HCT116 (cell line): ENCODE results near the gene STK38L. TPM values are rescaled to one million over a fixed set of nuclear protein-coding genes. Genes with fewer than 3 reads are reported as not detected.

Experiments used
- ATAC-seq: fragments of 200-7000 bp; cut with Tn5 transposase; 2 replicates; pipeline ENCODE4 v1.9.1; 2020; ENCODE audit warnings: mild to moderate bottlenecking, moderate library complexity
- BruUV-seq: library from RNA; stranded (reverse); fragments of 400-500 nt; replicated peaks from 2 replicates; lab custom pipeline; 2021; lab: Mats Ljungman, UMichigan
- CTCF ChIA-PET: fragments of 300-600 bp; sonication (Branson Sonifier 250); formaldehyde crosslinking; loops from one replicate; lab custom pipeline; 2021; ENCODE audit warnings: antibody characterized with exemption; lab: Charles Lee
- POLR2A ChIA-PET: fragments of 300-600, 350-600 bp; sonication (Branson Sonifier 250); formaldehyde crosslinking; loops from one replicate; lab custom pipeline; 2021; ENCODE audit warnings: antibody characterized with exemption; lab: Charles Lee
- RAD21 ChIA-PET, 2 experiments: fragments of 300-600 bp; sonication (Branson Sonifier 250); formaldehyde crosslinking; loops; one replicate each; lab custom pipeline; 2023; ENCODE audit warnings: low total read pairs in 2 of 2; ENCODE audit not compliant: uncharacterized antibody in 2 of 2, unreplicated experiment in 2 of 2, low non-redundant PET in 1 of 2; lab: Charles Lee
- DNase-seq: peaks from one replicate; pipeline ENCODE4 v3.0.0-alpha.2; 2010; ENCODE audit warnings: low read depth, low spot score
- H2AFZ ChIP-seq: fragments of 200-600 bp; shearing (Covaris generic), sonication (generic); 2 replicates; pipeline ENCODE4 v1.6.1; 2017; ENCODE audit warnings: low read depth, mixed run types, mixed read lengths, antibody characterized with exemption, low read length; ENCODE audit not compliant: poor library complexity, severe bottlenecking
- H3K27ac ChIP-seq: 2 replicates; pipeline ENCODE4 v1.5.1; 2012; ENCODE audit warnings: low read depth, low read length
- H3K27me3 ChIP-seq: fragments of 200-600 bp; sonication (generic); 2 replicates; pipeline ENCODE4 v1.6.1; 2016; ENCODE audit warnings: mixed run types, low read length, mixed read lengths; ENCODE audit not compliant: insufficient read depth
- H3K36me3 ChIP-seq, 2 experiments: fragments of 200-500 bp in 1 of 2; fragments of 200-600 bp in 1 of 2; sonication (Bioruptor generic) in 1 of 2; sonication (generic) in 1 of 2; 2 replicates each; pipeline versions ENCODE4 v1.5.1 to v1.6.1; 2014 to 2016; ENCODE audit warnings: low read length in 2 of 2, inconsistent platforms in 1 of 2, mixed read lengths in 1 of 2, mixed run types in 1 of 2; ENCODE audit not compliant: insufficient read depth in 2 of 2, control insufficient read depth in 1 of 2
- H3K4me1 ChIP-seq, 2 experiments: fragments of 200-600 bp in 1 of 2; sonication (generic) in 1 of 2; 2 replicates each; pipeline versions ENCODE4 v1.5.1 to v1.6.1; 2012 to 2017; ENCODE audit warnings: low read length in 2 of 2, inconsistent platforms in 1 of 2, mild to moderate bottlenecking in 1 of 2, mixed read lengths in 1 of 2, mixed run types in 1 of 2, moderate library complexity in 1 of 2; ENCODE audit not compliant: insufficient read depth in 2 of 2, control insufficient read depth in 1 of 2
- H3K4me2 ChIP-seq: fragments of 200-600 bp; sonication (generic); 2 replicates; pipeline ENCODE4 v1.6.1; 2017; ENCODE audit warnings: mixed run types, low read length, mixed read lengths
- H3K4me3 ChIP-seq, 2 experiments: fragments of 200-600 bp in 1 of 2; sonication (generic) in 1 of 2; replicated peaks in 1 of 2; 2 replicates each; pipeline ENCODE4 v1.5.1; 2011 to 2016; ENCODE audit warnings: low read length in 2 of 2, control low read depth in 1 of 2, low read depth in 1 of 2, mild to moderate bottlenecking in 1 of 2, mixed read lengths in 1 of 2, mixed run types in 1 of 2
- H3K79me2 ChIP-seq: fragments of 200-600 bp; sonication (generic); 2 replicates; pipeline ENCODE4 v1.6.1; 2017; ENCODE audit warnings: mild to moderate bottlenecking, mixed run types, low read length, moderate library complexity, mixed read lengths; ENCODE audit not compliant: insufficient read depth
- H3K9ac ChIP-seq: fragments of 200-600 bp; sonication (generic); 2 replicates; pipeline ENCODE4 v1.6.1; 2016; ENCODE audit warnings: low read length, mixed read lengths
- H3K9me2 ChIP-seq: fragments of 200-600 bp; sonication (generic), shearing (Covaris generic); 2 replicates; pipeline ENCODE4 v1.6.1; 2017; ENCODE audit warnings: mixed run types, mild to moderate bottlenecking, moderate library complexity; ENCODE audit not compliant: insufficient read depth
- H3K9me3 ChIP-seq, 2 experiments: fragments of 200-500 bp in 1 of 2; fragments of 200-600 bp in 1 of 2; sonication (Bioruptor generic) in 1 of 2; sonication (generic) in 1 of 2; 2 replicates each; pipeline ENCODE4 v1.6.1; 2014 to 2017; ENCODE audit warnings: low read length in 2 of 2, mixed read lengths in 2 of 2, inconsistent platforms in 1 of 2, low read depth in 1 of 2, mild to moderate bottlenecking in 1 of 2, mixed run types in 1 of 2, moderate library complexity in 1 of 2; ENCODE audit not compliant: control insufficient read depth in 1 of 2, insufficient read depth in 1 of 2
- H4K20me1 ChIP-seq: fragments of 200-600 bp; sonication (generic), shearing (Covaris generic); 2 replicates; pipeline ENCODE4 v1.6.1; 2017; ENCODE audit warnings: mixed run types, mild to moderate bottlenecking, moderate library complexity; ENCODE audit not compliant: insufficient read depth
- CBX3 ChIP-seq: IDR thresholded peaks from 2 replicates; pipeline ENCODE4 v1.6.1; 2012; ENCODE audit warnings: low read depth
- CEBPB ChIP-seq: IDR thresholded peaks from 2 replicates; pipeline ENCODE4 v1.6.1; 2012; ENCODE audit warnings: low read depth
- ELF1 ChIP-seq: IDR thresholded peaks from 2 replicates; pipeline ENCODE4 v1.6.1; 2012; ENCODE audit warnings: low read depth, borderline replicate concordance
- EZH2 ChIP-seq: fragments of 200-600 bp; sonication (generic); IDR thresholded peaks from 2 replicates; pipeline ENCODE4 v1.6.1; 2017; ENCODE audit warnings: antibody characterized with exemption, mixed run types
- EZH2phosphoT487 ChIP-seq: fragments of 200-600 bp; IDR thresholded peaks from 2 replicates; pipeline ENCODE4 v1.6.1; 2018; ENCODE audit warnings: antibody characterized with exemption, borderline replicate concordance
- FOSL1 ChIP-seq: IDR thresholded peaks from 2 replicates; pipeline ENCODE4 v1.6.1; 2012; ENCODE audit warnings: low read depth
- JUND ChIP-seq: IDR thresholded peaks from 2 replicates; pipeline ENCODE4 v1.6.1; 2012
- POLR2A ChIP-seq: IDR thresholded peaks from 2 replicates; pipeline ENCODE4 v1.7.0; 2011; ENCODE audit warnings: borderline replicate concordance; ENCODE audit not compliant: insufficient read depth, insufficient read length; ENCODE audit errors: extremely low read depth
- POLR2AphosphoS5 ChIP-seq: IDR thresholded peaks from 2 replicates; pipeline ENCODE4 v1.6.1; 2011; ENCODE audit warnings: mild to moderate bottlenecking, low read depth, low read length, moderate library complexity
- SIN3A ChIP-seq: IDR thresholded peaks from 2 replicates; pipeline ENCODE4 v1.6.1; 2012; ENCODE audit warnings: low read depth
- SP1 ChIP-seq: IDR thresholded peaks from 2 replicates; pipeline ENCODE4 v1.6.1; 2012; ENCODE audit warnings: low read depth
- SRF ChIP-seq: IDR thresholded peaks from 2 replicates; pipeline ENCODE4 v1.6.1; 2012; ENCODE audit warnings: low read depth
- TCF7L2 ChIP-seq: IDR thresholded peaks from 2 replicates; pipeline ENCODE4 v1.7.0; 2011; ENCODE audit warnings: borderline replicate concordance, inconsistent platforms; ENCODE audit not compliant: insufficient read depth, insufficient read length; ENCODE audit errors: extremely low read depth
- ZFX ChIP-seq: fragments of 450-650 bp; IDR thresholded peaks from 2 replicates; pipeline ENCODE4 v1.6.1; 2017
- ZNF274 ChIP-seq: fragments of 200-500 bp; sonication (Bioruptor generic); IDR thresholded peaks from 2 replicates; pipeline ENCODE4 v1.6.1; 2014; ENCODE audit warnings: mild to moderate bottlenecking, low read depth, low read length, inconsistent platforms
- intact Hi-C: fragments of 100-400 bp; cut with micrococcal nuclease; formaldehyde crosslinking; loops from 2 replicates; pipeline ENCODE4 v1.10.0; 2022
- total RNA-seq: library from RNA; stranded (reverse); gene quantifications from one replicate; pipeline ENCODE4 v1.2.1, GENCODE V29; 2021; ENCODE audit not compliant: unreplicated experiment
- TF ChIP-seq, protein P1 (sequence below), 3 experiments: fragments of 200-600 bp in 1 of 3; sonication (generic) in 1 of 3; IDR thresholded peaks in 2 of 3; conservative IDR thresholded peaks in 1 of 3; 2 replicates each; pipeline ENCODE4 v1.5.1; 2012 to 2017; ENCODE audit warnings: low read depth in 2 of 3, low read length in 2 of 3, antibody characterized with exemption in 1 of 3, borderline replicate concordance in 1 of 3, control low read depth in 1 of 3, mild to moderate bottlenecking in 1 of 3, mixed read lengths in 1 of 3, mixed run types in 1 of 3, moderate library complexity in 1 of 3; ENCODE audit not compliant: insufficient read depth in 1 of 3
- TF ChIP-seq, protein P2 (sequence below): IDR thresholded peaks from 2 replicates; pipeline ENCODE4 v1.6.1; 2012
- TF ChIP-seq, protein P3 (sequence below): IDR thresholded peaks from 2 replicates; pipeline ENCODE4 v1.6.1; 2012; ENCODE audit warnings: low read depth
- TF ChIP-seq, protein P4 (sequence below): IDR thresholded peaks from 2 replicates; pipeline ENCODE4 v1.6.1; 2012

STK38L gene
- total RNA-seq, 1 experiment from 2014 or later: 23.9 TPM

DNA sequence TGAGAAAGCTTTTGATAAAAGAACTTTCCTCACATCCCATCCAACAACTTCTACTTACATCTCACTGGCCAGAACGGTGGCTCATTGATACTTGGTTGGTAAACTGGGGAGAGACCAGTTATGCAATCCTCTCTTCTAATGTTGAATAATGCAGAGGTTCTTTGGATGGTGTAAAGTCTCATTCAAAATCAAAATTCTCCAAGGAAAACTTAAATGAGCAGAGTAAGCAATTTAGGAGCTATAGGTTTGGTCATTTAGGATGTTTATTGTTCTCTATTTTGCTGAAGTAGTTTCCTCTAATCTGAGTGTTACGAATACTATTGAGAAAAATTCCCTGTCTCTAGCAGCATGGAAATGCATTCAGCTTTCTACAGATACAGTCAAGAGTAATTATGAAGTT, 26.5 kb upstream of the STK38L start:
- no peak for ATAC-seq

More for the DNA sequence above, 26.5 kb upstream of the STK38L start:
- CTCF ChIA-PET: no interaction called here
- TF ChIP-seq ZFX (no peak), CBX3 (no peak), TCF7L2 (no peak), POLR2A (no peak), FOSL1 (no peak), ELF1 (no peak), SIN3A (no peak), JUND (no peak), SRF (no peak), ZNF274 (no peak), CEBPB (no peak), POLR2AphosphoS5 (no peak), SP1 (no peak), EZH2phosphoT487 (no peak), EZH2 (no peak)
- TF ChIP-seq, protein P1, sequence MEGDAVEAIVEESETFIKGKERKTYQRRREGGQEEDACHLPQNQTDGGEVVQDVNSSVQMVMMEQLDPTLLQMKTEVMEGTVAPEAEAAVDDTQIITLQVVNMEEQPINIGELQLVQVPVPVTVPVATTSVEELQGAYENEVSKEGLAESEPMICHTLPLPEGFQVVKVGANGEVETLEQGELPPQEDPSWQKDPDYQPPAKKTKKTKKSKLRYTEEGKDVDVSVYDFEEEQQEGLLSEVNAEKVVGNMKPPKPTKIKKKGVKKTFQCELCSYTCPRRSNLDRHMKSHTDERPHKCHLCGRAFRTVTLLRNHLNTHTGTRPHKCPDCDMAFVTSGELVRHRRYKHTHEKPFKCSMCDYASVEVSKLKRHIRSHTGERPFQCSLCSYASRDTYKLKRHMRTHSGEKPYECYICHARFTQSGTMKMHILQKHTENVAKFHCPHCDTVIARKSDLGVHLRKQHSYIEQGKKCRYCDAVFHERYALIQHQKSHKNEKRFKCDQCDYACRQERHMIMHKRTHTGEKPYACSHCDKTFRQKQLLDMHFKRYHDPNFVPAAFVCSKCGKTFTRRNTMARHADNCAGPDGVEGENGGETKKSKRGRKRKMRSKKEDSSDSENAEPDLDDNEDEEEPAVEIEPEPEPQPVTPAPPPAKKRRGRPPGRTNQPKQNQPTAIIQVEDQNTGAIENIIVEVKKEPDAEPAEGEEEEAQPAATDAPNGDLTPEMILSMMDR (IDR thresholded peaks at IDR 0.05 in 2 of 3, conservative IDR thresholded peaks at IDR 0.05 in 1 of 3; ENCODE audit: borderline replicate concordance in 1 of 3, insufficient read depth in 1 of 3, low read depth in 2 of 3, low read length in 2 of 3): no peak
- TF ChIP-seq, protein P2, sequence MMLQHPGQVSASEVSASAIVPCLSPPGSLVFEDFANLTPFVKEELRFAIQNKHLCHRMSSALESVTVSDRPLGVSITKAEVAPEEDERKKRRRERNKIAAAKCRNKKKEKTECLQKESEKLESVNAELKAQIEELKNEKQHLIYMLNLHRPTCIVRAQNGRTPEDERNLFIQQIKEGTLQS: no peak
- TF ChIP-seq, protein P3, sequence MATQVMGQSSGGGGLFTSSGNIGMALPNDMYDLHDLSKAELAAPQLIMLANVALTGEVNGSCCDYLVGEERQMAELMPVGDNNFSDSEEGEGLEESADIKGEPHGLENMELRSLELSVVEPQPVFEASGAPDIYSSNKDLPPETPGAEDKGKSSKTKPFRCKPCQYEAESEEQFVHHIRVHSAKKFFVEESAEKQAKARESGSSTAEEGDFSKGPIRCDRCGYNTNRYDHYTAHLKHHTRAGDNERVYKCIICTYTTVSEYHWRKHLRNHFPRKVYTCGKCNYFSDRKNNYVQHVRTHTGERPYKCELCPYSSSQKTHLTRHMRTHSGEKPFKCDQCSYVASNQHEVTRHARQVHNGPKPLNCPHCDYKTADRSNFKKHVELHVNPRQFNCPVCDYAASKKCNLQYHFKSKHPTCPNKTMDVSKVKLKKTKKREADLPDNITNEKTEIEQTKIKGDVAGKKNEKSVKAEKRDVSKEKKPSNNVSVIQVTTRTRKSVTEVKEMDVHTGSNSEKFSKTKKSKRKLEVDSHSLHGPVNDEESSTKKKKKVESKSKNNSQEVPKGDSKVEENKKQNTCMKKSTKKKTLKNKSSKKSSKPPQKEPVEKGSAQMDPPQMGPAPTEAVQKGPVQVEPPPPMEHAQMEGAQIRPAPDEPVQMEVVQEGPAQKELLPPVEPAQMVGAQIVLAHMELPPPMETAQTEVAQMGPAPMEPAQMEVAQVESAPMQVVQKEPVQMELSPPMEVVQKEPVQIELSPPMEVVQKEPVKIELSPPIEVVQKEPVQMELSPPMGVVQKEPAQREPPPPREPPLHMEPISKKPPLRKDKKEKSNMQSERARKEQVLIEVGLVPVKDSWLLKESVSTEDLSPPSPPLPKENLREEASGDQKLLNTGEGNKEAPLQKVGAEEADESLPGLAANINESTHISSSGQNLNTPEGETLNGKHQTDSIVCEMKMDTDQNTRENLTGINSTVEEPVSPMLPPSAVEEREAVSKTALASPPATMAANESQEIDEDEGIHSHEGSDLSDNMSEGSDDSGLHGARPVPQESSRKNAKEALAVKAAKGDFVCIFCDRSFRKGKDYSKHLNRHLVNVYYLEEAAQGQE: no peak
- TF ChIP-seq, protein P4, sequence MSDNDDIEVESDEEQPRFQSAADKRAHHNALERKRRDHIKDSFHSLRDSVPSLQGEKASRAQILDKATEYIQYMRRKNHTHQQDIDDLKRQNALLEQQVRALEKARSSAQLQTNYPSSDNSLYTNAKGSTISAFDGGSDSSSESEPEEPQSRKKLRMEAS: no peak
- TF ChIP-seq, all 23 proteins: peak for 0
- Histone ChIP-seq H3K4me2 (no peak overlapping the region), H3K9me2 (no peaks in the 10 kb centered on the region), H3K36me3 (no peaks in the 10 kb centered on the region), H3K27ac (no peak overlapping the region), H3K4me3 (no peak overlapping the region), H3K9ac (no peak overlapping the region), H3K27me3 (no peaks in the 10 kb centered on the region), H4K20me1 (no peaks in the 10 kb centered on the region), H3K9me3 (no peaks in the 10 kb centered on the region), H3K4me1 (no peaks in the 10 kb centered on the region), H2AFZ (no peak overlapping the region), H3K79me2 (no peaks in the 10 kb centered on the region)
- no TSS peak for BruUV-seq
- no peak for DNase-seq
- intact Hi-C loops: no loop called here
- POLR2A ChIA-PET: interaction anchor here (0.6 kb wide), 1 partner anchor 1967 kb away, joined by 3 read pairs; the partner anchor contains the start of gene KRAS
- RAD21 ChIA-PET: interaction anchor here in 1 of 2 experiments (0.6 kb wide), 1 partner anchor 1967 kb away, joined by 6 read pairs; no protein-coding TSS in a partner anchor
